NCI-H2196 treated with DMSO at 0.1 percent for 48 hours (cell line): Measurements from ENCODE around the gene COL9A1.

ENCODE experiments used
- DNase-seq: peaks from one replicate; lab custom pipeline; 2025; ENCODE audit not compliant: unreplicated experiment; lab: John Stamatoyannopoulos, UW

The COL9A1 gene

DNA sequence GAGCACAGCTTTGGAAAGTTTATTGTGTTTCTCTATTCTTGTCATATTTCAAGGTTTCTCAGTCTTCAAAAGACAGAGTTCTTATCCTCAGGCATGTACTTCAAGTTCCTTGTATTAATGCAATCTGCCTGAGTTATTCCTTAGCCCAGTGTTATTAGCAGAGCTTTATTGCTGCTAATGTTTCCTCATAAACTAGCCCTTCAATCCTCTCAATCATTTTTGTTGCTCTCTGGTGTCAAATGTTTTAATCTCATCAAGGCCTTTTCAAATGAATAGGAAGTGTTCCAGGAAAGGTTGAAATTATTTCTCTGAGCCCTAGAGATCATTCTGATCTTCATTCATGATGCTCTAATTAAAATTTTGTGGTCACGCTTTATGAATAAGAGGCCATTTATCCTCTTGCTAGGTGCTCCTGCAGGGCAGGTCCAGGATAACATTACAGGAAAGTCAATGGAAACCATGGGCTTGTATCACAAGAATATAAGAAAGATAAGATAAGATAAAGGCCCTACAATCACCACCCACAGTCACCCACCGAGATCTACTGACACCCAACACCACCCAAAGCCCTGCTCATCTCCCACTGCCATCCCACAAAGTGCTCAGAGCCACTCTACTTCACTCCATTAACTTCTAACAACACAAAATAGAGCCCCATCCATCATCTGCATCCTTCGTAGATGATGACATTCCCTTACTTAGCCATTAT is 125.9 kb downstream of the COL9A1 start:
- no peak for DNase-seq

DNA sequence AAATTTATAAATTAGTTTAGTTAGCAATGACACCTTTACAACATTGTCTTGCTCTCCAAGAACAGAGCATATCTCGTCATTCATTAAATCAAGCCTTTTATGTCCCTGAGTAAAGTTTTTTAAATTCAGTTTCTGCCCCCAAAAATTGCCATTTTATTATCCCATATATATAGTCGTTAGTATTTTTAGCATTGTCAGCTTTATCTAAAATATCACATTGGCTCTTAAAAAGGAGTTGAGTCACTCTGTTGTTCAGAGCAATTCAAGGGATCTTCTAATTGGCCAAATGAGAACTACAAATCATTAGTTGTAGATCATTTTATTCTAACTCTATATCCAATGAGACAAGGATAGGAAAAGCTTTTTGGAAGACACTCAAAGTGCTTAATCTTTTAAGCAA is 127.1 kb downstream of the COL9A1 start:
- no peak for DNase-seq

DNA sequence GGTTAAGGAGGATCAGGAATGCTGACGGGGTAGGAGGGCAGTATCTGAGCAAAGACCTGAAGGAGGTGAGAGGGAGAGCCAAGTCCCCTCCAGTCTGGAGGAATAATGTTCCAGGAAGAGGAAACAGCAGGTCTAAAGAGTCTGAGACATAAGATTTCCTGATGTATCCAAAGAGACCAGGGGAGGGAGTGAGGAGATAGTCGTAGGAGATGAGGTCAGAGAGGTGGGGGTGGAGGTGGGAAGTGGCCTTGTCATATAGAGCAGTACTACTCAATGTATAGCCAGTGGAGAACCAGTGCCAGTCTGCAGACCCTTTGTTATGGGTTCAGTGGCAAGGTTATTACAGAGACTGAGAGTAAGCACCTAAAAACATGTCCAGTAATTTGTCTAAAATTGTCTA is 130.6 kb downstream of the COL9A1 start:
- no peak for DNase-seq

DNA sequence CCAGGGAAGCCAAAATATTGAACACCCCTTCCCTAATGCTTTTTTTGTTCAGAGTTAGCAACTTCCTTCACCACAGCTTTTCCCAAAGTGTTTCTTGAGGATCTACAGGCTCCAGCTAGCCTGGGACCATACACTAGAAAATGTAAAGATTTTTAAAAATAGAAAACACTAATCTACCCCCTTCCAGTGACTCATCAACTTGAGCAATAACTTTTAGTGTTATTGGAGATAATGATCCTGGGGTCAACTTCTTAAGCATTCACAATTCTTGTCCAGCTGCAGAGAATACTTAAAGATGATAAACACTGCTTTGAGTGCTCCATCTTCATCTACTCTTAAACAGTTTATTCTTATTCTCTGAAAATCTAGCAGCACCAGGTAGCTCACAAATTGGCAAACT is 131.6 kb downstream of the COL9A1 start:
- DNase-seq, result no peak

DNA sequence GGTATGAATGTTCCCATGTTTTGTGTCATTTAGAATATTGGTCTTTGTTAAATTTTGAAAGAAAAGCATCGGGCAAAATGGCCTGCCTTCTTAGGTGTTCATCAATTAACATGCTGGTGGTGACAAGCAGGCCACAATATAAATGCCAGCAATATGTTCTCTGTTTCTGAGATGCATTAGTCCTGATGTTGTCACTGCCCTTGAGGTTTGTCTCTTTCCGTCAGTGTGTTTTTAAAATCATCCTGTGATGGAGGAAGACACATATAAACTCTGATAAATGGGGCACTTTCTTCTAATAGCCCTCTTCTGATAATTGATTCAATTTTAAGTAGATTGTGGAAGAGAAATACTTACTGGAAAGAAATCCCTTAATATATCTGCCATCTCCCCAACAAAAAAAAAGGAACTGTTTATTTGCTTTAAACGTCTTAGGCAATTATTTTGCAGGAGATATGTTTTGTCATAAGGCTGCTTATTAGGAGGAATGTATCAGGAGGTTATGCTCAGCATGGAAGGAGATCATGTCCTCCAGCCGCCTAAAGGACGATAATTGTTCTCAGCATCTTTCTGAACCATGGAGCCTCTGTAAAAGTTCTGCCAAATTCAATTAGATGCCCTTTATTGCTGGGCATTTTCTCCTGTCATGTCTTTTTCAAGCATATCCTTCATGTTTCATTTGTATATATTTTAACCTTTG is 134.1 kb downstream of the COL9A1 start:
- DNase-seq, result no peak
